ENCODE results near the gene NTM.

NTM gene

GRCh38 chr11:131909426-131910177 lies 539.2 kb downstream of the NTM start:
- DNase-seq: no peak

DNA sequence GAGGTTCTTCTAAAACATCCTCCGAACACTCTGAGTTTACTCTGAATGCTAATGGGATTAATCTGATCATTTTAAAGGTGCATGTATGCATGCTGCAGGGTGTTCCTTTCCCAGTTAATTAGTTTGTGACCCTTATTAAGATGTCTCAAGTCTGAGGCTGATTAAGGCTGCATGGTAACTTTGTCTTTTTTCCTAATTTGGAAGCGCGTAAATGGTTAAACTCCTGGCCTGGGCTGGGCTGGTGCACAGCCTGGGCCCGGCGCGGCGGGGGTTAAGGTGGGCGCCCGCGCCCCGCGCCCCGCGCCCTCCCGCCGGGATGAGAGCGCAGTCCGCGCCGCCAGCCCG lies 539.7 kb downstream of the NTM start:
- DNase-seq: no peak

GRCh38 chr11:131910523-131911387 lies 540.3 kb downstream of the NTM start:
- peak; percentile 24 for DNase-seq

GRCh38 chr11:131911388-131912032 lies 541.1 kb downstream of the NTM start:
- DNase-seq: peak; percentile 45

- no peak for DNase-seq
These were observed 541.7 kb downstream of the NTM start for GRCh38 chr11:131912134-131912533.

- no peak for DNase-seq
These were observed 542.9 kb downstream of the NTM start for GRCh38 chr11:131913267-131913666.

GRCh38 chr11:131914361-131914774 lies 544.0 kb downstream of the NTM start:
- DNase-seq: no peak

DNA sequence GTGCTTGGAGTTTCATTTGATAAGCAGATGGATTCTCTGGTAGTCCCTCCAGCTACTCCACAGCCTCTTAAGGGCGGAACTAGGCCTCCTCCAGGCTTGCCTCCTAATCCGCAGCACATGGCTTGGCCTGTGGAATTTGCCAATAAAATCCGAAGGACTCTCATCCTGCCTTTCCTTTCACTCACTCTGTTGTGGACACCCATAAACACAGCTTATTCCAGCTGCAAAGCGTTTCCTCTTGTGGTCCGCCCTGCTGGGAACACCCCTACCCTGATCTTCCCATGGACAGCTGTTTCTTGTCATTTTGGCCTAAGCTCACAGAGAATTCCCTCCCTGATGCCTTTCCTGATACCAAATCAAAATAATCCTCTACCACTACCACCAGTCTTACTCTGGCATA lies 546.2 kb downstream of the NTM start:
- DNase-seq: no peak

DNA sequence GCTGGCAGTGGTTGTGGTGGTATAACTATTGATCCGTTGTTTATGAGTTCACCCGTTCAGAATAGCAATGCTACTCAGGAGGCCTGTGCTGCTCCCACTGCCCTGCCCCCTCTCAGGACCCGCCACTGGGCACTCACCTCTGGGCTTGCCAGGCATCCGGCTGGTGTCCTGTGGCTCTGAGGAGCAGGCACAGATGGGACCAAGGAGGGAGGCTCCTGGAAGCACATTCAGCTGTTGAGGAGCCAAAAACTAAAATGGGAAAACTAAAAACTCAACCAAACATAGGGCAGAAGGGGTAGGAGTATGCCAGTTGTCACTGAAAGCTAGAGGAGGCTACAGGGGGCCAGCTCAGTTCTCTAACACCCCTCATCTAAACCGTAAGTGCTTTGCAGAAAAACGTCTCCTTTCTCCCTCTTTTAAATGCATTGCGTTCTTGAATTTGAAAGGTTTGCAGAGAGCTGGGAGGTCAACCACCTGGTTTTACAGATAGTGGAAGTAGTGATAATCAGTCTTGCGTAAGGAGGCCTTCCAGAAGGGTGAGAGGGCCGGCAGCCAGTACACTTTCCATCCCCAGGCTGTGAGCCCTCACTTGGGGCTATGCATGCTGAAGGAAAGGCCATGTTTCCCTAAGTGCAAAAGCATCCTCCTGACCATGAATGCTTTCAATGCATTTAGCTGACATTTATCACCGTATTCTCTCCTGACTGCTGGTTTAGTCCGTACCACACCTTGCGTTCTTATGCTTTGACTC lies 547.4 kb downstream of the NTM start:
- no peak for DNase-seq

DNA sequence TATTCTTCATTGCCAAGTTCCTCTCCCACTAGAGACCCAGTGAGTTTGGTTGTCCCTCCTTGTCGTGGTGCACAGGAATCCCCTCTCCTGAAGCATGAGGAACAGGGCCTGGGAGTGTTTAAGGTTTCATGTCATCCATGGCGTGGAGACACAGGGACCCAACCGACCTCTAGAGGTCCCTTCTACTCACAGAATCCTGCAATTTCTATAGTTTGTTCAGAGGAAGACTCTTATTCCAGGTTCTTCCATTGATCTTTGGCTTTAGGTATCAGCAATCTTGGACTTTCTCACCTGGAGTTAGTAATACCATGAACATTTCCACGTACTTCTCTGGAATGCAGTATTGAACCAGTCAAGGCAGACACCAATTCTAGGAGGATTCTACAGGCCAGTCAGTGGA lies 548.2 kb downstream of the NTM start:
- no peak for DNase-seq

DNA sequence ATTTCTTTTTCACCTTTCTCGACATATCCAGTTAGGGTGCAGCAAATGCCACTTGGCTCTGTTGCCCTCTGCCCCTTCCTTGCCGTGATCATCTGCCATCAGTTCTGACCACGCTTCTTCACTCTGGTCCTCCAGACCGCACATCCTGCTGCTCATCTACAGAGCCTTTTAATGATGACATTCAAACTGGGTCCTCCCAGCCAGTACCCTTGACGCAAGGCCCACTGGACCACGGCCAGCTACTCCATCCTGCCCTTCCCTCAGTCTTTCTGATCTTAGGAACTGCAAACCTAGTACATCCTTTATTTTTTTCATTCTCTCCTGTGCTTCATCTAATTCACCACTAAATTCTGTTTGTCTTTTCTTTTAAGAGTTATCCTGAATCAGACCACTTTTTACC lies 551.8 kb downstream of the NTM start:
- DNase-seq: no peak

GRCh38 chr11:131923309-131923708 lies 552.9 kb downstream of the NTM start:
- no peak for DNase-seq

DNA sequence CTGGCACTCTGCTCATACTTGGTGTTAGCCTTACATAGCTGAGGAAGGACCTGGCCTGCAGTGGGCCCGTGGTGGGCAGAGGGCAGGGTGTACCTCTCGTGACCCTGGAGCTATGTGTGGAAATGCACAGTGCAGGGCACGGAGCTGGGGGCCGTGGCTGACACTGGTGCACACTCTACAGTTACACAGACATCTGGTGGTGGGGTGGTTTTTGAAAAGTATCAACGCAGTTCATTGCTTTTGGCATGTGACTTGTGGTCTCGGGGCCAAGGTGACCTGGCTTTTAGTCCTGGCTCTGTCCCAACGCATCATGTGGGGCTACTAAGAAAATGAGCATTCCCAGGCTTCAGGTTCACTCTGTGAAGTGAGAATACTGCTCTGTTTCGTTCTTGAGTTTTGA lies 553.6 kb downstream of the NTM start:
- DNase-seq: no peak

DNA sequence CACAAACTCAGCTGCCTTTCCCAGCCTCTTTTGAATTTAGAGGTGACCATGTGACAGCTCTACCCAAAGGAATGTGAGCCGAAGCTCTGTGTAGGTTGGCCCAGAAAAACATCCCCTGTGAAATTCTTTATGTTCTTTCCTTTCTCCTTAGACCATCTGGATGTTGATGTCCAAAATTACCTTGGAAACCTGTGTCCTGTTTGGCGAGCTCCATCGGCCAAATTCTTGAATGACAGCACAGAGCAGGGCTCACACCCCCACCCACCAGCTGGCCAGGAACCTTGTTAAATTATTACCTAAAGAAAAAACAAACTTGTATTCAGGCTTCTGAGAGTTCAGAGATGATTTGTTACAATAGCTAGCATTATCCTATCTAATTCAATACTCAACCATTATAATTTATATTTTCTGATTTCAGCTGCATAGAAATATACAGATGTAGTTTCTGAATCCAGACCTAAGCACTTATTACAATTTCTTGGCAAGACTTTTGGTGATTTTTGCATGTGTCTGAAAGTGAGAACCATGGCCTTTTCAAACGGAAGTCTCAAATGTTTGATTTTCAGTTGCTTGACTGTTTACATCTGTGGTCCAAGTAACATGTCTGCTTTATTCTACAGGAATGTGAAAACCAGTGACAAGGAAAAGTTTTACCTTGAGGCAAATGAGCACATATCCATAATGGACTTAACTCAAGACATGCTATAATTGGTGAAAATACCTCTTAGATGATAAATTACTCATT lies 554.2 kb downstream of the NTM start:
- no peak for DNase-seq

- no peak for DNase-seq
These were observed 555.4 kb downstream of the NTM start for GRCh38 chr11:131925829-131926228.

GRCh38 chr11:131928992-131929391 lies 558.6 kb downstream of the NTM start:
- no peak for DNase-seq

GRCh38 chr11:131932584-131933325 lies 562.3 kb downstream of the NTM start:
- no peak for DNase-seq

- no peak for DNase-seq
These were observed 563.6 kb downstream of the NTM start for GRCh38 chr11:131934006-131934405.

DNA sequence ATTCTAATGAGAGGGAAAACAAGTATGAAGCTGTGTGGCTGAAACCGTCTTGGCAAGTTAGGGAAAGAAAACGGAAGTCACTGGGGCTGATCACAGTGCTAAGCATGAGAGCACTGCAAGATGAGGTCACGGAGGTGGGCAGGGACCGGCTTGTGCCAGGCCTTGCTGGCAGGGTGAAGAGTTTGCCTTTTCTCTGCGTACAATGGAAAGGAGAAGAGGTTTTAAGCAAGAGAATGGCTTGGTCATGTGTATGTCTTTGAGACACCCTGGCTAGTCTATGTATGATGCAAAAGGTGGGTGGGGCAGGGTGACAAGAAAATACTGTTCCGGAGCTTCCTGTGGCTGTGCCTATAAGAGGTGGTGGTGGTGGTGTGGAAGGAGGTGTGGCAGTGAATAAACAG lies 567.9 kb downstream of the NTM start:
- DNase-seq: no peak

- DNase-seq: no peak
These were observed 569.7 kb downstream of the NTM start for GRCh38 chr11:131940126-131940525.

DNA sequence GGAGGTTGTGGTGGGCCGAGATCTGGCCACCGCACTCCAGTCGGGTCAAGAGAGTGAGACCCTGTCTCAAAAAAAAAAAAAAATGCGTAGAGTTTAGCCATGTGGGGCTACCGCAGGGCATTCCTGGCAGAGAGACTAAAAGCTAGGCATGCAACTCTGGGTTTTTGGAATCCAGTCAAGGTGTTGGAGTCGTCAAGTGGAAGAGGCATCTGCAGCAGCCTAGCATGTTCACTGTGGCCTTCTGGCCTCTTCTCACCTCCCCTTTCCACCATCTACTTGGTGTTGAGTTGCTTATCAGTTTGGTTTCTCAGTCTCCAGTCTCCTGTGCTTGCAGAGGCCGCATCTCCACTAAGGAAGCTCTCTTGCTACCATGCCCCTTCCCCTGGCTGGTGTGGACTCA lies 572.5 kb downstream of the NTM start:
- DNase-seq: no peak

DNA sequence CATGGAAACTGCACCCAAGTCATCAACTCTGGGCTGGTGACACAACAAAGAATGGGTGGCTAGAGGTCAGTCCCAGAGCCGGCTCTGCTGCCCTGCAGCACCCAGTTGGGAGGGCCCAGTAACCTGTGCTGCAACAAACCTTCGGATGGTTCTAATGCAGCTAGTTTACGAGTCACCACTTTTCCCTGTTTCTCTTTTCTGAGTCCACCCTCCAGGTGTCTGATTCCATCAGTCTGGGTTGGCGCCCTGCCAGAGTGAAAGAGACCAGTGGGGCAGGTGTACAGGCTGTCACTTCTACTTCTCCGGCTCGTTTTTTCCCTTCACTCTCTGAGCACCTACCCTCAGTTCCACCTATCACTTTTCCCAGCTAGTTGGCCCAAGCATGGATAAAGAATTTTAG lies 572.9 kb downstream of the NTM start:
- no peak for DNase-seq
